CD4-positive, alpha-beta T cell treated with Interleukin-6 at 100 ng/mL for 8 hours (primary cell): Measurements from ENCODE around the gene TMPRSS11A.

Experiments used
- DNase-seq: peaks from one replicate; pipeline ENCODE4 v3.0.0-alpha.2; 2020; ENCODE audit warnings: mixed read lengths, low spot score

TMPRSS11A gene

DNA sequence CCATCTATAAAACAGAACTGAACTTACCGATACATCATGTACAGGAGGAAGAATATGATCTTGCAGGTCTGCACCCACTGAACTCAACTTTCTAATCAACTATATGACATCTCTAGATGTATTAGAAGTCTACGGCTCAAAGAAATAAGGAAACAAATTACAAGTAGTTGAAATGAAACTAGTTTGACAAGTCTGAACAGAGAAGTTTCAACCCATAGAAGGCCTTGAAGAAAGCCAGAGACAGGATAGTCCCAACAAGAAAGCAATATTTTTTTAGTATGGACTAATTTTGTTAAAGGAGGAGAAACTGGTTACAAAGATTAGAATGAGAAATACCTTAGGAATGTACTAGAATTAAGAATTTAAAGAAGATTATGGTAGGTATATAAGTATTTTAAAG, at the start of gene TMPRSS11A:
Gene TMPRSS11A, minus strand, starts transcription at position 138 of the 400 bp plus-strand sequence. Its CDS starts 100 bp downstream, at position 38.
- DNase-seq, result no peak

DNA sequence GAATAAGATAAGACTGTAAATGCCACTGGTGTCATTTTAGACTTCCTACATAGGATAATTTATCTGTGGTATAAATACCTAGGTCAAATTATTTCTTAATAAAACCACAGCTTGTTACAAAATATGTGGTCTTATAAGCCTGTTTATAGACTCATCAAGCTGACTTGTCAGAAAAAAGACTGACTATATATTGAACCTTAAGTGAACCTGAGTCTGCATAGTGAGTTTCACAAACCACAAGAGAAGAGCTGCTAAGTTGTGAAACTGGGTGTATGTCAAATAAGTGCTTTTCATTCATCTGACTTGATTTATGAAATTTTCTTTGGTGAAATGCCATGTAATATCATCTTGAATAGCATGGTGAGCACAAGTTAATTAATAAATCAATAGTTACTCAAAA, 48.4 kb upstream of the TMPRSS11A start:
- no peak for DNase-seq

GRCh38 chr4:68002906-68003305, 39.6 kb upstream of the TMPRSS11A start:
- no peak for DNase-seq

- no peak for DNase-seq
Measured at GRCh38 chr4:67996127-67996526, 32.8 kb upstream of the TMPRSS11A start.

DNA sequence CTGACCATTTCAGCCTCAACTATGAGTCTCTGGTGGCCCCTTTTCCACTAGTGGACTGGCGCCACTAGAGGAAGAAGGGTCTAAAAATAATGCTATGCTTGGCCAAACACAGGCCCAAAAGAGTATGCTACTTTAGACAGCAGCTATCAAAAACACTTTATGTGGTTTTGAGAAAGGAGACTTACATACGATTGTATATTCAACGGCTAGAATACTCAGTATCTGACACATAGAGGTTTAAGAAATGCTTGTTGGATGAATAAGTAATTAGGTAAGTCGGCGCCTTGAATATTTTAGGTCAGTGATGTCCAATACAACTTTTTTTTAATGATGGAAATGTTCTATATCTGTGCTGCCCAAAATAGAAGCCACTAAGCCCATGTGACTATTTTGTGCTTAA, 25.7 kb upstream of the TMPRSS11A start:
- DNase-seq, result no peak

DNA sequence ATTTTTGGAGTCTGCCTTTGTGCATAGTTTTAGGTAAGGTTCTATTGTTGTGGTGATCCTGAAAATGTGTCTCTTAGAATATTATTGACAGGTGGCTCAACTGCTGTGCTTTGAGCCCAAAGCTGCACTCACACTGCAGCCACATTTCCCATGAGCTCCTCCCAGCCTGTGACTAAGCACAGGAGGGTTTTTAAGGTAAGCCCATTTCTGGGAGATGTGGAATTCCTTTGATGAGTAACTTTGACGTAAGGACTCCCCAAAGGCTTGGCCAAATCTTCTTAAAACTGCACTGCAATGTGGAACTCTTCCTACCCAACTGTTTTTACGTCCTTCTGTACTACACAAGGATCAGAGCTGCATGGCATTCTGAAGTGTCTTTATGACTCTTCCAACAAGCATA, 20.0 kb upstream of the TMPRSS11A start:
- no peak for DNase-seq

DNA sequence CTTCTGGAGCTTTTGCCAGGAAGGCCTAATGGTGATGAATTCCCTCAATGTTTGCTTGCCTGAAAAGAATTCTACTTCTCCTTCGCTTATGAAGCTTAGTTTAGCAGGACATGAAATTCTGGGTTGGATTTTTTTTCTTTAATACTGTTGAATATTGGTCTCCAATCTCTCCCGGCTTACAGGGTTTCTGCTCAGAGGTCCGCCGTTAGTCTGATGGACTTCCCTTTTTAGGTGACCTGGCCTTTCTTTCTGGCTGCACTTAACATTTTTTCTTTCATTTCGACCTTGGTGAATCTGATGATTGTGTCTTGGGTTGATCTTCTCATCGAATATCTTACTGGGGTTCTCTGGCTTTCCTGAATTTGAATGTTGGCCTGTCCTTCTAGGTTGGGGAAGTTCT, 17.2 kb upstream of the TMPRSS11A start:
- no peak for DNase-seq

GRCh38 chr4:67973608-67974007, 10.3 kb upstream of the TMPRSS11A start:
- DNase-seq, result no peak

GRCh38 chr4:67954890-67955289, 8.4 kb downstream of the TMPRSS11A start:
- DNase-seq, result no peak

DNA sequence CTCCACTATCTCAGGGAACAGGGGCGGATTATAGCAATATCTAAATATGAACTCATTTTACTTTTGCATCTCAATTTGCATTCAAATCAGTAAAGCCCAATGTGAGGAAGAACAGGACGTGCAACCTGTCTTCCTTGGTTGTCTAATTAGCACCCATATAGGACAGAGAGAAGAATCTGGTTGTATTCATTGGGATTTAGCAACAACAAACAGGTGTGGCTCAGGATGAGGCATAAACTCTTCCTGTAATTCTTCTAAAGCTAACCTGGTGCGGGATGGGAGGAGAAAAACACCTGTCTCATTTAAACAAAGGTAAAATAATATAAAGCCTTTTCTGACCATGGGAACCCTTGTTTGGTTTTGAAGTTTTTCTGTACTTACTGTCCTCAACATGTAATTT, 22.2 kb downstream of the TMPRSS11A start:
- DNase-seq, result no peak

DNA sequence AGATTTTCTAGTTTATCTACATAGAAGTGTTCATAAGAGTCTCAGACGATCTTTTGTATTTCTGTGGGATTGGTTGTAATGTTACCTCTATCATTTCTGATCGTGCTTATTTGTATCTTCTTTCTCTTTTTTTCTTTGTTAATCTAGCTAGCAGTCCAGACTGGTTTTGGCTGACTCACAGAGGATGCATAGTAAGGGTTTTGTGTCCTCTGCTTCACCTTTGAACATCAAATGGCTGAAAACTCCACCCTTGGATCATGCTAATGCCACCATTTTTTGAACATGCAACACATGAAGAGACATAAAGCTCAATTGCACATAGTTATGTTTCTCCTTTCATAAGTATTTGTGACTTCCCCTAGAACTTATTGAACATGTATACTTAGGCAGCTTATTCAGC, 22.8 kb downstream of the TMPRSS11A start:
- no peak for DNase-seq

- DNase-seq, result no peak
Measured at GRCh38 chr4:67939195-67939594, 24.1 kb downstream of the TMPRSS11A start.

DNA sequence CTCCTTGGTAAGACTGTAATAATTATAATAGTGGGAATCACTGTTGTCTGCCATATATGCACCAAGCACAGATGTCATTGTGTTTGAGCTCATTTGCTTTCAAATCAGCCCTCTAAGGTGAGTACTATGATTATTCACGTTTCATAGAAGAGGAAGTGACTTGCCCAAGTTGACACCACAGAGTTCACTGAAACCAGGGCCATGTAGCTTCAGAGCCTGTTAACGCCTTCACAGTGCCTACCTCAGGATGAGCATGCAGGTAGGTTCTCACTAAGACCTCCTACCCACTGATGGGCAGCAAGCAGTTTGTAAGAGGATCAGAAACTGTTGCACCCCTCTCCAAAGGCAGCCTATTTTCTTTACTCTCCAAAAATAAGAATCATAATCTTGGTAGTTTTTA, 27.4 kb downstream of the TMPRSS11A start:
- DNase-seq, result no peak

DNA sequence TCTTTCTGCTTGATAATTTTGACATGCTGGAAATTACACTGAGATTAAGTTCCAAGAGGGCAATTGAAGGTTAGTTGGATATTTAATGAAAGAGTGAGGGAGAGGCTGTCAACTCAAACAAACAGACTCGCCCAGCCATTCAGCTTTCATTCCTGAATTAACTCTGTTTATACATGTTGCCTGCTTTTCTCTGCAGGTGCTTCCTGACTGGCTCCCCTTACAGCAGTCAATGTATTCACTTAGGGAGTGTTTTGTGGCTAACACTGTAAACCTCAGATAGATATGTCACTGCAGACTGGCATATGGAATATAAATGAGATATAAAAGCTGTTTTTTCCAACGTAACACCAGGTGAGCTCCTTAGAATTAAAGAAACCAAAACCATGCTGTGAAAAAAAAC, 28.7 kb downstream of the TMPRSS11A start:
- no peak for DNase-seq

- no peak for DNase-seq
Measured at GRCh38 chr4:67933755-67934154, 29.5 kb downstream of the TMPRSS11A start.

DNA sequence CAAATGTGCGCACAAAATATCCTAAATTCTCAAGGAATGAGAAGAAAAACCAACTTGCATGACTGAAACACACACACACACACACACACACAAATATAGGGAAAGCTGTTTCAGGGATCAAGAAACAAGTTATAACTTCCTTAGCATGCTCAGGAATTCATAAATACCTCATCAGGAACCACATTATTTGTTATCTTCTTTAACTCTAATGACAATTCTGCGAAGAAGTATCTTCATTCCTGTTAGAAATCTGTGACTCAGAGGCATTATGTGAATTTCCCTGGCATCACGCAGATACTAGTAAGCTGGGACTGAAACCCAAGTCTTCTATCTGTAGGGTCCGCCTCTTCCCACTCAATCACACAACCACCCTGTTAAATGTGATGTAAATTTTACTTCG, 30.3 kb downstream of the TMPRSS11A start:
- no peak for DNase-seq

DNA sequence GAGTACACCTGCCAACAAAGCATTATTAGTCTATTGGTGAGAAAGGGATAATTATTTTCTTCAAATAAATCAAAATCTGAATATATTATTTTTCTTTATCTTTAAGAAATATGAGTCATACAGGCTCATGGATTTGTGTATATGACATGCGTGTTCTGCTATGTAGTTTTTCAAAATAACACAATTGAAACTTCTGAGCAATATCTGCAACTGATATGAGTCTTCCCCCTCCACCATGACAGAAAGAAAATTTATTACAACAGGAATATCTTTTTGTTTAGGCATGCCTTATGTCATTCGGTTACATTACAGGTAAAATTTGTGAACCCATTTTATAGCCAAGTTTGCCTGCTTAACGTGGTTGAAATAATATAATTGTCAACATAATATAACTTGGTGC, 32.0 kb downstream of the TMPRSS11A start:
- DNase-seq, result no peak

DNA sequence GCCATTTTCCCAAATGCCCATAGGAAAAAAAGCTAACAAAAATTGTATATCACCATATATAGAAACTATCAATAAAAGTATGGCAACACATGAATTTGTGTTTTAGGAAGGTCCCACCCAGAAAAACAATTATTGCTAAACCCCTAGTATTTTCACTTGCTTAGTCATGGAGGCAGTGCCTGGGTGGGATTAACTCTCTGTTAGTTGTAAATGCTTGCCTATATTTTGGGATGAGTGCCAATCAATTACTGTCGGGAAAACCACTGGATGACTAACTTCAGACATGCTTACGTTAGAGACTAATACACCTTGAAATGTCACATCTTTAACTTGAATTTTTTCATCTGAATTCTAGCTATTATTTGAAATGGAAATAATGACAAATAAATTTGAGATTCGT, 33.9 kb downstream of the TMPRSS11A start:
- DNase-seq, result no peak

DNA sequence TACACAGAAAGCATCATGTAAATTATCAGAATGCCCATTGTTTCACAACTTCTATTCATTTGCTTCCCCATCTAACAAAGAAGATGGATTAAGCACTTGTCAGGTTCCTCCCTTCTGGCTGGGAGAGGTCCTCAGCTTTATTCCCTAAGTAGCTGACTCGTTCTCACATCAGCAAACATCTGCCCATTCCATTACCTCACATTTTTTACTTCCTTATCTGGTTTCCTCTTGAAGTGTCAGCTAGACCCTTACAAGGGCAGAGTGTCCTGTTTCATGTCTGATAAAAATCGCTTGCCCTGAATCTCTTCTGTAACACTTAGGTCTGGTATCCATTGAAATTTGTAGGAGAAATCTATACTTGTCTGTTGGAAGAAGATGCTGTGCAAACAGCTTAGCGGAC, 34.7 kb downstream of the TMPRSS11A start:
- no peak for DNase-seq

GRCh38 chr4:67927251-67927650, 36.0 kb downstream of the TMPRSS11A start:
- DNase-seq, result no peak

- no peak for DNase-seq
Measured at GRCh38 chr4:67926485-67926884, 36.8 kb downstream of the TMPRSS11A start.

DNA sequence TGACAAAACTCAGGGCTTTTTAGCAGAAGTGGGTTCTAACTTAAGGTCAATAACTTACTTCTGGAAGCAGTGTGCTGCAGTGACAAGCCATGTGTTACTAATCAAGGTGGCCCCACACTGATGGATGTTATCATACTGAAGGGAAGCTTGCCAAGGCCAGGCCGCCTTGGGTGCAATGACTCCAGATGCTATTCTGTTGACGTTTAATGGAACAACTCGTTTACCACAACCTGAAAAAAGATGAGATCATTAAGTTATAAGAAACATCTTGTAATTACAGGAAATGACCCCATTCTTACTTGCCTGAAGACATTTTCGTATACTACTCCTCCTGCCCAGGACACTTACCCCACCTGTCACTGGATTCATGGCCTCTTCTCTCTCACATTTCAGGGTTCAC, 40.6 kb downstream of the TMPRSS11A start:
- DNase-seq, result no peak

GRCh38 chr4:67918428-67918827, 44.9 kb downstream of the TMPRSS11A start:
- no peak for DNase-seq

- DNase-seq, result no peak
Measured at GRCh38 chr4:67915400-67915966, 47.8 kb downstream of the TMPRSS11A start.

GRCh38 chr4:67912080-67912479, 51.2 kb downstream of the TMPRSS11A start:
- DNase-seq, result no peak
